Measurements from ENCODE around the gene C6orf132. TPM values are rescaled to one million over a fixed set of nuclear protein-coding genes. Genes with fewer than 3 reads are reported as not detected.

The C6orf132 gene
- total RNA-seq, 1 donor from 2014 or later, result 0.26 TPM

DNA sequence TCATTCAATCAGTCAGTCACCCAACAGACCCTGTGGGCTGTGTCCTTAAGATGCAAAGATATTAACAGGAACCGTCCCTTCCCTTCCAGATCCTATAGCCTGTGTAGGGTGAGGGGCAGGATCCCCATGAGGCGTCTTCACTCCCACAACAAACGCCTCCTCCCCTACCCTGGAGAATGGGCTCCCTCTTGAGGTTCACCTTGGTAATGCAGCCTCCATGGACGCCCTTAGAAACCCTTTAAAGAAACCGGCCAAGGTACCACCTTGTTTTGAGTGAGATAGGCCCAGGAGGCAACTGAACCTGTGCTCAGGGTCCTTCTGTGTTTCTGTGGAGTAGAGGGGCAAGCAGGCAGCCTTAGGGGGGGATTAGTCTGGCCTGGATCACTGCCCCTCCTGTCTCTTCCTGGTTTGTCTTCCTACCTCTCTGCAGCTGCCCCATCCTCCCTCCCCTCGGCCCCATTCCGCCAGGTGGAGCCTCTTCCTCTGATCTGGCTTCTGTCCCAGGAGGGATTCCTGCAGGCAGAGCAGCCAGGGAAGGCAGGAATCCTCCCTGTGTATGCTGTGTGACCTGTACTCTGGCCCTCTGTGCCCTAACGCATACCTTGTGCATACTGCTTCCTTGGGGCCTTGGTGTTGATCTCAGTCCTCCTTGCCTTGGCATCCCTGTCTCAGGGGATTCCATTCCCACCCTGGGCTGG lies 24.2 kb upstream of the C6orf132 start:
- H3K27ac Mint-ChIP-seq (ENCODE audit: unreplicated experiment), result no peak overlapping the region
- no peaks in the 10 kb centered on the region for H3K36me3 Mint-ChIP-seq (ENCODE audit: low read depth)
- peak; percentile 91 for DNase-seq (ENCODE audit: low read depth, low spot score)
- H3K27me3 Mint-ChIP-seq (ENCODE audit: low read depth), result no peaks in the 10 kb centered on the region
- H3K4me1 Mint-ChIP-seq, result peaks cover 7% of the 10 kb centered on the region
- H3K9me3 Mint-ChIP-seq, result no peaks in the 10 kb centered on the region
- TF ChIP-seq CTCF (conservative IDR thresholded peaks at IDR 0.05), result peak; percentile 94
- H3K4me3 Mint-ChIP-seq, result no peak overlapping the region

DNA sequence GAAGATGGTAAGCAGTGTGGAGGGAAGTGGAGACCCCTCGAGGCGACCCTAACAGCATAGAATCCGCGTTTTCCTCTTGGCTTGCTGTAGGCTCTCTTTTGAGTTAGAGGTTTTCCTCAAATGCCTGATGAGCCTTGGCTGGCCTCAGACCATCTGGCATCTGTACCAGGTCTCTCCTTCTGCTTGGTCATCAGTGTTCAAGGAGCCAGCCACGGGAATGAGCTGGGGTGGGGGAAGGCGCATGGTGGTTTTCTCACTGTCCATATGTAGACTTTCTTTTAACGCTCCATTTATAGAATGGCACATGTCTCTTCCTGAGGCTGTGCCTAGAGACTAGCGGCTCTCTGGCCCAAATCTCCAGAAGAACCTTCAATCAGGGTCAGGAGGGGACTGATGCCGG lies 22.6 kb upstream of the C6orf132 start:
- Mint-ChIP-seq H3K9me3 (no peaks in the 10 kb centered on the region), H3K27ac (ENCODE audit: unreplicated experiment) (no peak overlapping the region), H3K36me3 (ENCODE audit: low read depth) (no peaks in the 10 kb centered on the region), H3K4me1 (peaks cover 12% of the 10 kb centered on the region), H3K4me3 (no peak overlapping the region), H3K27me3 (ENCODE audit: low read depth) (peaks cover 4% of the 10 kb centered on the region)
- no peak for TF ChIP-seq CTCF (conservative IDR thresholded peaks at IDR 0.05)
- no peak for DNase-seq (ENCODE audit: low read depth, low spot score)

GRCh38 chr6:42163981-42164380 lies 21.6 kb upstream of the C6orf132 start:
- DNase-seq (ENCODE audit: low read depth, low spot score), result no peak
- Mint-ChIP-seq H3K4me1 (peaks cover 12% of the 10 kb centered on the region), H3K27me3 (ENCODE audit: low read depth) (peaks cover 4% of the 10 kb centered on the region), H3K36me3 (ENCODE audit: low read depth) (no peaks in the 10 kb centered on the region), H3K4me3 (no peak overlapping the region), H3K27ac (ENCODE audit: unreplicated experiment) (no peak overlapping the region), H3K9me3 (no peaks in the 10 kb centered on the region)
- TF ChIP-seq CTCF (conservative IDR thresholded peaks at IDR 0.05), result no peak

- DNase-seq (ENCODE audit: low read depth, low spot score), result no peak
- H3K27me3 Mint-ChIP-seq (ENCODE audit: low read depth), result peaks cover 4% of the 10 kb centered on the region
- H3K9me3 Mint-ChIP-seq, result no peaks in the 10 kb centered on the region
- no peaks in the 10 kb centered on the region for H3K36me3 Mint-ChIP-seq (ENCODE audit: low read depth)
- no peak for TF ChIP-seq CTCF (conservative IDR thresholded peaks at IDR 0.05)
- H3K27ac Mint-ChIP-seq (ENCODE audit: unreplicated experiment), result no peak overlapping the region
- H3K4me1 Mint-ChIP-seq, result peaks cover 12% of the 10 kb centered on the region
- no peak overlapping the region for H3K4me3 Mint-ChIP-seq
Observed at GRCh38 chr6:42162812-42163211, 20.4 kb upstream of the C6orf132 start.

DNA sequence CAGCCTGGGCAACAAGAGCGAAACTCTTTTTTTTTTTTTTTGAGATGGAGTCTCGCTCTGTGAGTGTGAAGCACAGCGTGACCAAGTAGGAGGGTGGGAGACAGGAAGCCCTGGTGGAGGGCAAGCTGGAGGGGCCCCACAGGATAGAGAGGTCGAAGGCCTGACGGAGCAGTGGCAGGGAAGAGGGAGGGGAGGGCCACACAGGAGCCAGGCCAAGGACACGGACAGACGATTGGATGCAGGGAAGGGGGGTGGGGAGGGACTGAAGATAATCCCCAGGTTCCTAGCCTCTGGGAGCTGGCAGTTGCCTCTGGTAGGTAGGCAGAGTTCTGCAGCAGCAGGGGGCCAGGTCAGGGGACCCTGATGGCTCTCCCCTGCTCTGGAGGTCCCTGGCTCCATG lies 20.0 kb upstream of the C6orf132 start:
- H3K27ac Mint-ChIP-seq (ENCODE audit: unreplicated experiment), result no peak overlapping the region
- no peak overlapping the region for H3K4me3 Mint-ChIP-seq
- H3K4me1 Mint-ChIP-seq, result peaks cover 12% of the 10 kb centered on the region
- H3K27me3 Mint-ChIP-seq (ENCODE audit: low read depth), result peaks cover 4% of the 10 kb centered on the region
- H3K9me3 Mint-ChIP-seq, result no peaks in the 10 kb centered on the region
- H3K36me3 Mint-ChIP-seq (ENCODE audit: low read depth), result no peaks in the 10 kb centered on the region
- no peak for TF ChIP-seq CTCF (conservative IDR thresholded peaks at IDR 0.05)
- no peak for DNase-seq (ENCODE audit: low read depth, low spot score)
